Activated T-cell treated with anti-CD3 and anti-CD28 coated beads for 4 hours (primary cell): ENCODE results near the gene CREG2.
"Not testable (repeated sequence)": the region's sequence is repeated elsewhere in the genome, so short reads cannot be mapped to it uniquely, and the experiment has no call there.

ENCODE experiments used
- DNase-seq: peaks from one replicate; pipeline ENCODE4 v3.0.0-alpha.2; 2020

CREG2 gene

DNA sequence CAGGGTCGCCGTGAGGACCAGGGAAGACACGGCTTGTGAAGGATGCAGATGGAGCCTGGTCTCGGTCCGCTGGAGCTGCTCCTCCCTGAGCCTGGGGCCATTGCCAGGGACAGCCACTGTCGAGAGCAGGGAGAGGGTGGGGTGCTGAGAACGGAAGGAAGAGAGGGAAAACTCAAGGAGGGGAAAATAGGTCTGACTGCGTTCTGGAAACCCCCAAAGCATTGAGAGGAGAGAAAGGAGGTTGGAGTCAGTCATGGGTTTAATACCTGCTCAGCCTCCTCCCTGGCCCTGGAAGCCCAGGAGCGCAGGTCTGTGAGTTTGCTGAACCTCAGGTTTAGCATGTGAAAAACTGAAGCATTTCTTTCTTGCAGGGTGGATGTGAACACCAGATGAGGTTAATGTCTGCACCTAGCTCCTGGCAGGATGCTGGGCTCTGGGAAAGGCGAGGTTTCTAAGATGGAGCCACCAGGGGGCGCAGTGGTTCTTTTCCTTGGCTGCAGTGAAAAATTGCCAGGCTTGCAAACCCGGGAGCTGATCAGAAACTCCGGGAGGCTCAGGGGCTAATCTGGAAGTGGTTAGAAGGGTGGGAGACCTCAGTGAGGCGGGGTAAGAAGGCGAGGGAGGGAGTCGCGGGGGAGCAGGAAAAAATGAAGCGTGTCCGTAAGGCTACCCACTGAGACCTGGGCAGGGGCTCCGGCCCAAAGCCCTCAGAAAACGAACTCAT, 45.2 kb downstream of the CREG2 start:
- peak; percentile 57 for DNase-seq

DNA sequence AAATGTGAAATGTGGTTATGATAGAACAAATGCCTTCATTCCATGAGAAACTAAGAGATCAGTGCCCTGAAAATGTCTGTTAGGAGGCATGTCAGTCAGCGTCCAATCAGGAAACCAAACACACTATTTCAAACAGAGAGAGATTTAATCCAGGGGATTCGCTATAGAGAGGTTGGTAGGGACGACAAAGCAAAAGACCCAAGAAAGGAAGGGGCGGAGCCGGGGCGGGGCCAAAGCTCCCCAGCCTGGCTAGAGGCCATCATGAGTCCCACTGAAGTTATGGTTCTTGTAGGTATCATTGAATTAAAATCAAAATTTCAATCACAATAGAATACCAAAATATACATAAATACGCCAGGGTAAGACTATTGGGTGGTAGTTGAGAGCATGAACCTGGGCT, 45.9 kb downstream of the CREG2 start:
- no peak for DNase-seq

DNA sequence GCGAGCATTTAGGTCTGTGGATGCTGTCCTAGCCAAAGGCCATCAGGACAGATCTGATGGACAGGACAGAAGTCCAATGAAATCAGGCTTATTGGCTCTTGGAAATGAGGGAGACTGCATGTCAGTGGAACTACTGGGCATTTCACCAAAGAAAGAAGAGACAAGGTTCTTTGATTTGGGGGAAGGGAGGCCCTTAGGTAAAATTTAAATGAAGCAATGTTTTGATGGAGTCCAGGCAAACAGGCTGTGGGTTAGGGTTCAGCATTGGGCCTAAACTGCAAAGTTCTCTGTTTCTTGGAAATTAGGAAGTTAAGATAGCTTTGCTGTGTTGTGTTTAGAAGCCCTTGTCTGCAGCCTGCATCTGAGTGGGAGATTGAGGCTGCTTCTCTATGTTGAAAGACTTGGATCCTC, 47.2 kb downstream of the CREG2 start:
- DNase-seq: no peak

DNA sequence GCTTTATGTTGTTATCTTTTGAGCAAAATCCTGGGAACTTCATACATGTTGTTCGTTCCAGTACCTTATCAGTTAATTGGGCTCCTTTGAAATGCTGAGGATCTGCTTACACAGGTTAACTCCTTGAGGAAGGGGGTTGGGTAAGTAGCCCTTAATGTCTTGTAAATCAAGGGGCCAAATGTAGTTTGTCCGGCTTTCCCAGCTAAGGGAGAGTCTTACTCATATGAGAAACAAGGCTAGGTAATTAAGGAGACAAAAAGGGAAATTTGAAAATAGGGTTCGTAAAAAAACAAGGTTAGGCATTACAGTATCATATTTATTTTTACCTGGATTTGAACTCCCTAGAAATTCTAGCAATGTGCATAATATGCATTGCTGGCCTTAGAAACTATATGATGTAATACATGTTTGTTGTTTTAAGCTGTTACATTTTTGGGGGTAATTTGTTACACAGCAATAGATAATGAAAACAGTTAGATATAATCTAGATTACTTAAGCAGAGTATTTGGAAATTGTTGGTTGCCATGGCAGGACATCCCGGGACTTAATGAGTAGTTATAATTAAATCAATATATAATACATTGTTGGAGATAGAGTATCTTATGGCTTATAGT, 47.9 kb downstream of the CREG2 start:
- no peak for DNase-seq

DNA sequence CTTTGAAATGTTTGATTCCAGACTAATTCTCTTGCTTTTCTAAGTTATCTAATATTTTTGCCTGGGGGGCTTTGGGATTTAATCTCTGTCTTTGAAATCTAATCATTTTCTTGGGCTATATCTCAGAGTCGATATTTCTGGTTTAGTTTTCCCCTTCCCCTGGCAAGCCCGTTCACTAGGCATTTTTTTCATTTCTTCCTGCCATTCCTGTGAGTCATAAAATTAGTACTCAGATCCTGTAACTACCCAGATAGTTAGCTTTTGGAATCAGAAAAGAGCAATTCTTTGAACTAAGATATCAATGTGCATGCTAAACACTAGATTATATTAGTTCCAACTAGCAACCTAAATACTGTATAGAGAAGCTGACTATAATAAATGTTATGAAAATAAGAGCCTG, 49.4 kb downstream of the CREG2 start:
- DNase-seq: no peak

DNA sequence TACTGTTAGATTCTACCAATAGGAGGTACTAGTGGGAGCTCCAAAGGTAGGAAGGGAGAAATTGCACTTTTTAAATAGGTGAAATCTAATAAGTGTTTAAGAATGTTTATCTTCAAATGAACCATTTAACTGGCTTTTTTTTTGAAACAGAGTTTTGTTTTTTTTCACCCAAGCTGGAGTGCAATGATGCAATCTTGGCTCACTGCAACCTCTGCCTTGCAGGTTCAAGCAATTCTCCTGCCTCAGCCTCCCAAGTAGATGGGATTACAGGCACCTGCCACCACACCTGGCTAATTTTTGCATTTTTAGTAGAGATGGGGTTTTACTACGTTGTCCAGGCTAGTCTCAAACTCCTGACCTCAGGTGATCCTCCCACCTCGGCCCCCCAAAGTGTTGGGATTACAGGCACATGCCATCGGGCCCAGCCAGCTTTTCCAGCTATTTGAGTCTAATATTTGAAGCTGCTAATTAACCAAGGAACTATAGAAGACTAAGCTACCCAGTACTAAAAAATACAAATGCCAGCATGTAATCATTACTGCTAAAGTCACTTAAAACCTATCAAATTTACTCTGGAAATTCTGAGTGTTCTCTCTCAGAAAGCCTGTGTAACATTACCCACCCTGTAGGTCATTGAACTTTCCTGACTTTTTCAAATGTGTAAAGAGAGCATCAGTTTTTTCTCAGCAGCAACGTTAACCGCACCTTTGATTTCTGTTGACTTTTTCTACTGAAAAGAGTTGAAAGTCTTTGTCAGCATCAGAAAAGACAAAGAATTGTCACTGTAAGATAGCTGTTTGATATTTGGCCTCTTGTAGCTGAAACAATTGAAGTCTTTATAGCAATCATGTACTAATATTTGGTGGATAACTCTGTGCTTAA, 54.2 kb downstream of the CREG2 start:
- DNase-seq: no peak

DNA sequence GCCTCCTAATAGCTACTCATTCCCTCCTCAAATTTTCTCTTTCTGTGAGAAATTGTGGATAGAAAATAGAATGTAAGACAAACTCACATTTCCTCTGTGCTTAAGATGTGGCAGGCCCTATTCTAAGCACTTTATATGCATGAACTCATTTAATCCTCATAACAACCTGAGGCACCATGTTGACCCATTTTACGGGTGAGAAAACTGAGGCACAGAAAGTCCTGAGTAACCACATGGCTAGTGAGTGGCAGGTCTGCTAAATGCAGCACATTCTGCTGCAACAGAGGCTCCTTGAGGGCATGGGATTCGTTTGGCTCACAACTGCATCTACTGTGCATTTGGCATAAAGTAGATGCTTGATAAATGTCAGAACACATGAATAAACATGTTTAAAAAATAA, 56.1 kb downstream of the CREG2 start:
- DNase-seq: no peak

DNA sequence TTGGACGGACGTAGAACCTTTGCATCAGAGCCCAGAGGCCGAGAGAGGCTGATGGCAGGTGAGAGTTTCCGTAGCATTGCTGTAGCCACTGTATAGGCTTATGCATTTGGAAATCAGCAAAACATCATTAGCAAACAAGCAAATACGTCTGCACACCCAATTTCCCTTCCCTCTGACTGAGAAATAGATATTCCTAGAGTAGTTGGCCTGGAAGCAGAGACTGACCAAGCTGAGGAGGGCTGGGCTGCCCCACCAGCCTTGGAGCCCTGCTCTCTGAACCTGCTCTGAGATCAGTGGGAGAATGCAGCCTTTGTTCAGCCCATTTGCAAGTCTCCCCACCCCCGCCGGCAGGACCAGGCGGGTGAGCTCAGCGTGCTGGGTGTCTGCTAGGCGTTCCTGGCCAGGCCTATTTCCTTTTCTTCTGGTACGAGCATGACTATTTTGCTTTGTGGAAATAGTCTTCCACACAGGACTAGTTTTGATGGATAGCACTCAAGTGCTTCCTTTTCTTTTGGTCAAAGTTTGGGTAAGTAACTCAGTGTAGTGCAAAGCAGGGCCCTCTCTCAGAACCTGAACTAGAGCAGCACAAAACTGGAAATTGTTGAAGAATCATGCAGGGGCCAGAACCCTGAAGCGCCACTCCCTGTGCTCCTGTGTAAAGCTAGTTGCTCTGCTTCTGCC, 56.9 kb downstream of the CREG2 start:
- DNase-seq: no peak

DNA sequence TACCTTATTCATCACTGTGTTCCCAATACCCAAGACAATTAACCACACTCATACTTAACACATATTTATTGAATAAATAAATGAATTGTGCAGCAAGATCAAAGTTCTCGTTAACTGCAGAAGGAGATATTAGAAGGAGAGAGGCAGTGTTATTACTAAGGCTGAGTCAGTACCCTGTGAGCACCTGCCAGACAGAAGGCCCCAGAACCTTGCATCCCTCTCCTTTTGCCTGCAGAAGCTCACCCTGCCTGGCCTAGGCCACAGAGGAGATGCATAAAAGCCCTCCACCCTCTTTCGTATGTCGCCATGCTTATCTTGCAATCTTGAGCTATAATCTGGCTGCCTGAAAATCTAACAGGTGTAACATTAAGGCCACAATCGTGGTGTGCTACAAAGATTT, 58.3 kb downstream of the CREG2 start:
- DNase-seq: no peak

DNA sequence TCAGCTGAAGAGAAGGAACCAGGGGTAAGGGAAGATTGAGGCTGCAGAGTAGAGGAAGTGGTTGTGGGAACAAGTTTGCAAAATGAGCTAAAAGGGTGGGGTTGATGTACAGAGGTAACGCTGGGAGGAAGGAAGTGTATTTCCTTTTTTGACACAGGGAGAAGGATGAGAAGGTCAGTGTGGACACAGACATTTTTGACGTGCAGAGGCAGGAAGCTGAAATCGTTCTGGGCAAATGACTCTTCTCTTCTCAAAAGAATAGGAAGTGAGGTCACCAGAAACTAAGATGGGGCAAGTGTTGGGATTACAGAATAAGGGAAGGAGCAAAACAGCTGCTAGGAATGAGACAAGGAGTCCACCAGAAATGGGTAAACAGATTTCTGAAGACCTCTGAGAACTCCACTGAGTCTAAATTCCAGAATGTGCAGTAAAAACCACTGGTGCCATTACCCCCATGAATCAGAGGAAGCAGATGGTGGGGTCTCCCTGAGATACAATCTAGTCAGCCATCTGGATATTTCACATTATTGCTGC, 58.8 kb downstream of the CREG2 start:
- DNase-seq: no peak

DNA sequence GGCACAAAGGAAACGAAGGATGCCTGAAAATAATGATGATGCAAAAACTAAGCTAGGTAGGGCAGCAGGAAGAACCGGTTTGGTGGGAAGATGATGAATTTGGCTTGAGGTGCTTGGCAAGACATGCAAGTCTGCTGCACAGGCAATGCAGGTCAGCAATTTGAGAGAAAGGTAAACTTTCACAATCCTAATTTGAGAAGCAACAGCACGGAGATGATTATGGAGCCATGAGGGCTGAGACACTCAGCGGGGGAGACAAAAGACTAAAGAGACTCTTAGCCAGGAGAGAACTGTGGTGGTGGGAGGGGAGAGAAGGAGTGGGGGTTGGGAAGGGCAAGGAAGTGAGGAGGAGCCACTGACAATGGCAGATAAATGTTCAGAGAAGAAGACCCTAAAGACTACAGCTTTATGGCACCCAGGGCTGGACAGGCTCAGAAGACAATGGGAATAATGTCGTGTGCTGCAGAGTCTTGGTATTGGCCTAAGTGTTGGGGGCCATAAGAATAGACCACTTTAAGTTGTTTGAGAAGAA, 59.4 kb downstream of the CREG2 start:
- DNase-seq: no peak

DNA sequence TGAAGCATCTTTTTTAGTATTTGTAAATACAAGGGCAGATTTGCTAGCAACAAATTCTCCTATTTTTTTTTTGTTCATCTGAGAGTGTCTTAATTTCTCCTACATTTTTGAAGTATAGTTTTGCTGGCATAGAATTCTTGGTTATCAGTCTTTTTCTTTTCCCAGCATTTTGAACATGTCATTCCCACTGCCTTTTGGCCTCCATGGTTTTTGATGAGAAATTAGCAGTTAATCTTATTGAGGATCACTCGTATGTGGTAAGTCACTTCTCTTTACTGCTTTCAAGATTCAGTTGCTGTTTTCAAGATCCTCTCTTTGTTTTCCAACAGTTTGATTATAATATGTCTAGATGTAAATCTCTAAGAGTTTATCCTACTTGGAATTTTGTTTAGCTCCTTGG, 61.9 kb downstream of the CREG2 start:
- no peak for DNase-seq

DNA sequence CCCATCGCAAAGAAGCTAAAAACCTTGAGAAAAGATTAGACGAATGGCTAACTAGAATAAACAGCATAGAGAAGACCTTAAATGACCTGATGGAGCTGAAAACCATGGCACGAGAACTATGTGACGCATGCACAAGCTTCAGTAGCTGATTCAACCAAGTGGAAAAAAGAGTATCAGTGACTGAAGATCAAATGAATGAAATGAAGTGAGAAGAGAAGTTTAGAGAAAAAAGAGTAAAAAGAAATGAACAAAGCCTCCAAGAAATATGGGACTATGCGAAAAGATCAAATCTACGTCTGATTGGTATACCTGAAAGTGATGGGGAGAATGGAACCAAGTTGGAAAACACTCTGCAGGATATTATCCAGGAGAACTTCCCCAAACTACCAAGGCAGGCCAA, 70.7 kb downstream of the CREG2 start:
- not testable (repeated sequence) for DNase-seq

DNA sequence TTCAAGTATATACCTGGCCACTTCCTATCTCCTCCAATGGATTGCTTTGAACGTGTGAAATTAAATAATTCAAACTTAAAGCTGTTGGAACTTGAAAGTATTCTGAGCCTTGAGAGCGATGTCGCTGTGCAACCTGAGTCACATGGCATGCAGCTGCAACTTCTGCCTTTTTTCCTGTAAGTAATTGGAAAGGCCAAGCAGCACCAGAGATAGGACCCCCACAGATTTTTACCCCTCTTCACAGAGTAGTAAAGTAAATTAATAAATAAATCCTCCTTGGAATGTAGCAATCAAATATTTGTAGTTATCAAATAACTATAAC, 75.6 kb downstream of the CREG2 start:
- DNase-seq: no peak

DNA sequence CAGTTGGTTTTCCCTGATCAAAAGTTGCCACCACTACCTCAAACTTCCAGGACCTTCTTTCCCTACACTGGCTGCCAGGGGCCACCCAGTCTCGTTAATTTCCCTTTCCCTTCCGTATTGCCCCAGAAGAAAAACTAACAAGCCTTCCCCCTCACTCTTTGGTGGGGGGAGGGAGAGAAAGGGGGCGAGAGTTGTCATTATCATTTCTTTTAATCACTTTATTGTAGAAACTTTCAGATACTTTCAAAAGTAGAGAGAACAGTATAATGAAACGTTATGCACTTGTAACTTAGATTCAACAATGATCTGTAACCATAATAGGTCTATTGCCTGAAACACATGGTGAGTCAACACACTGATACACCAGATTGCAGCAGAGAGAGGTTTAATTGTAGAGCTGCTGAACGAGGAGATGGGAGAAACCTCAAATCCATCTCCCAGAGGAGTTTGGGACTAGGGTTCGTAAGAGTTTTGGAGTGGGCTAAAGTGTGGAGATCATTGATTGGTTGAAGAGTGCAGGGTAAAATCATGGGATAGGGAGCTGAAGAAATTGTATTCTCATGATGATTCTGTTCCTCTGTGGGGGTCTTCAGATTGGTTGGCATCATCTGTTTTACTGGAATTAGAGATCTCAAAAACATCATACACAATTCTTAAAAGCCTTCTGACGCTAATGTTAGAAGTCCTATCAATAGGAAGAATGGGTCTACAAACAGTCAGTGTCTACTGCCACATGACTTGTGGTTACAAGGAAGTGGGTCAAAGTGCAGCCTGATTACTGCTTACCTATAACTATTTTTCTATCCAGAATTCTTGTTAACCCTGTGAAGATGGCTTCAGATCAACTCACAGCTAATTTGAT, 76.2 kb downstream of the CREG2 start:
- DNase-seq: no peak

DNA sequence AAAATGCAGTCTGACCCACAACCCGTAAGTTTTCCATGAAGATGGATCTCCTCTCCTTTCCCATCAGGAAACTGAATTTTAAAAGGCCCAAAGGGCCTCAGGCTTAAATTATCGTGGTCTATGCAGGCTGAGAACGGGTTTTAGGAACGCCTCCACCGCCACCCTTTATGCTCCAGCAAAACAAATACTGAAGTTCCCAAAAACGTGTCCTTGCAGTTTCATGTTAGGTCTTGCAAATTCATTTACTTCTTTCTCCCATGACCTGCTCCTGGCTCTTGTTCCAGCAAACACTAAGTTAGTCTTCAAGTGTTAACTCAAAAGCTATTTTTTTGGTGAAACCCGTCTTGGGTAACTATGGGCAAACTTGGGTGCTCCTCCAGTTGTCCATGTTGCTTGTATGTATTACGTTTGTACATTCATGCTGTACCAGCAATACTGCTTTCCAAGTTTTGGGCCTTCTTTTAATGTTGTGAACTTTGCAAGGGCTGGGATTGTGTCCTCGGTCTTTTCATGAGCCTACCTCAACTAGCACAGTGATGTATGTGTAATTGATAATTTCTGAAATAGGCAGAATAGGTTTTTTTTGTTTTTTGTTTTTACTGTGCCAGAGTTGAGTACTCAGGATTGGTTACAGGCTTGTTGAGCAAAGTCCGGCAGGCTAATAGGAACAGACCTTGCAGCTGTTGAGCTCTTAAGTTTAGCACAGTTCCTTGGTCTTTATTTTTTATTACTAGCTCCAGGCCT, 77.0 kb downstream of the CREG2 start:
- DNase-seq: no peak

DNA sequence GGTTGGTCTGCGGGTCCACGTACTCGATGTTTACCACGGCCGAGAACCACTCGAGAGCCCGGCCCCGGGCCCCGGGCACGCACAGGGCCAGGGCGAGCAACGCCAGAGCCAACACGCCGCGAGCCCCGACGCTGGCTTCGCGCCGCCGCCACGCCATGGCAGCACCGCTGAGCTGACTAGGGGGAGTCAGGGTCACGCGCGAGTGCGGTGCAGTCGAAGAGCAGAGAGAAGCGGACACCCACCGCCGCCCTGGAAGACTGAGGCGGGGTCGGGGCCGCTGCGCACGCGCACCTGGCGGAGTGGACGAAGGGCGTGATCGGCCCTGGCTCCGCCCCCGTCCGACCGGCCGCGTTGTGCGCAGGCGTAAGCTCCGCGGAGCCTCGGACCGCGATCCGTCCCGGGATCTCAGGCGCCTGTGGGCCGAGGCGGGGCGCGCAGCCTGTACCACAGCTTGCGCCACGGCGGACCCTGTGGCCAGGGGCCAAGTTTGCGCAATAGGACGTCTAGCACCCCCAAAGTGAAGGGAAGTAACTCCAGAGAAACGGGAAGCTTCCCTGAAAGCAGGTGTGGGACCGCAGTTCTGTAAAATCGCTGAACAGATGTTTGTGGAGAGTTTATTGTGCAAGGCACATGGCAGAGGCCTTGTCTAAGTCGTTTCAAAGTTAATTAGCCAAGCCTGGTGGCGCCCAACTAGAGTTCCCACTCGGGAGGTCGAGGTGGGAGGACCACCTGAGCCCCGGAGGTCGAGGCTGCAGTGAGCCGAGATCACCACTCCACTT, 78.7 kb downstream of the CREG2 start, which contains the start of gene RNF149:
Gene RNF149 (minus strand): TSS at position 270 of the 779 bp plus-strand sequence. CDS start 113 bp downstream, at position 157.
- peak; percentile 87 for DNase-seq

DNA sequence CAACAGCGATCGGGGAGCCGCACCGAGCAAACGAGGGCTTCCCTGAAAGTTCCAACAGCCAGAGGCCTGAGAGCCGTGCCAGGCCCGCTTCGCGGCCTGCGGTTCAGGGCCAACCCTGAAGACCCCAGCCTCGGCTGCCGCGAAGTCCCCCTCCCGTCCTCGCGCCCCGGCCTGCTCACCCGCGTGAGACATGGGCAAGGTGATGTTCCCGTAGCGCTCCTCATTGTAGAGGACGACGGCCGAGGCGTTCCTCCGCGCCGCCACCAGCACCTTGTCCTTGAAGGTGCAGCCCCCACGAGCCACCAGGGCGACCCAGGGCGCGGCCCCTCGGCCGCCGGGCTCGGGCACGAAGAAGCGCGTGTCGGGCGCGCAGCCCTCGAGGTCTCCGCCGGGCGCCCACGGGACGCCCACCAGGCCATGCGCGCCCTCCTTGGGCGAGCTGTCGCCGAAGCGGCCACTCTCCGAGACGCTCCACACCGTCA, 79.3 kb downstream of the CREG2 start:
- DNase-seq: no peak

DNA sequence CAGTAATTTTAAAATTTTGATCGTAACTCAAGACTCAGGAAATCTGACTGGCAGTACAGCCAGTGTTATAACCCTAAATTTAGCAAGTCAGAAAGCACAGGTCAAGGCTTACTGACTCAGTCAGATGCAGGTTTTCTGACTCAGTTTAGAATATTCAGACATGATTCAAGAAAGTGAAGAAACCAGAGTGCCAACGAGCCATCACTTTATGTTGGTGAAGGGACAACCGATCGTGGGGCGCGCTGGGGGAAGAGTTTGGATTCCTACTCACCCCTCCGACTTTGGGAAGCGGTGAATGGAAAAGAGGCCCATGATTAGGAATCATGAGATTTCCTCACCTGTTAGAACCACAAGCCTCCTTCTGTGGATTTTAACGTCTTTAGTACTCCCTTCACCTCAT, 79.8 kb downstream of the CREG2 start:
- DNase-seq: no peak

DNA sequence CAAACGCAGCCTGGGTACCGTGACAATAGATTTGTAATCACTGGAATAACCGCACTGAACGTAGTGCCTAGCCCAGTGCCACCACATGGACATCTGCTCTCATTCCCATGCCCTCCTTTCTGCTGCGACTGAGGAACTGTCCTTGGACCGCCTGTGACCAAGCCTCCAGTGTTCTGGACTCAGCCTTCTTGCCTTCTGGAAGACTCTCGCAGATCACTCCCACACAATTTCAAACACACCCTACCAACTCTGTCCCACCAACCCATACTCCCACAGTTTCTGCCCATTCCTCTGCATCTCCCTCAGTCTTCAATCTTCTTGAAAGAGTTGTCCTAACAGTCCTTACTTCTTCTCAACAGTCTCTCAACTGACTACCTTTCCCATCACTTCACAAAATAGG, 80.9 kb downstream of the CREG2 start:
- no peak for DNase-seq
